Hepatocyte (in vitro differentiated cells): ENCODE data around the gene MRPS23.

Experiments
- CTCF ChIP-seq: fragments of 200-600 bp; sonication (generic); IDR thresholded peaks from 2 replicates; pipeline ENCODE4 v1.5.1; 2016; ENCODE audit warnings: antibody characterized with exemption, mild to moderate bottlenecking; ENCODE audit not compliant: poor library complexity
- EZH2 ChIP-seq: fragments of 200-600 bp; sonication (generic); IDR thresholded peaks from 2 replicates; pipeline ENCODE4 v1.6.1; 2016; ENCODE audit warnings: antibody characterized with exemption, mild to moderate bottlenecking, borderline replicate concordance

- TF ChIP-seq CTCF = no peak
- TF ChIP-seq EZH2 = no peak
Measured at GRCh38 chr17:57879437-57880085, 29.7 kb upstream of the MRPS23 start.
